ENCODE data around the gene FLT4.

DNA sequence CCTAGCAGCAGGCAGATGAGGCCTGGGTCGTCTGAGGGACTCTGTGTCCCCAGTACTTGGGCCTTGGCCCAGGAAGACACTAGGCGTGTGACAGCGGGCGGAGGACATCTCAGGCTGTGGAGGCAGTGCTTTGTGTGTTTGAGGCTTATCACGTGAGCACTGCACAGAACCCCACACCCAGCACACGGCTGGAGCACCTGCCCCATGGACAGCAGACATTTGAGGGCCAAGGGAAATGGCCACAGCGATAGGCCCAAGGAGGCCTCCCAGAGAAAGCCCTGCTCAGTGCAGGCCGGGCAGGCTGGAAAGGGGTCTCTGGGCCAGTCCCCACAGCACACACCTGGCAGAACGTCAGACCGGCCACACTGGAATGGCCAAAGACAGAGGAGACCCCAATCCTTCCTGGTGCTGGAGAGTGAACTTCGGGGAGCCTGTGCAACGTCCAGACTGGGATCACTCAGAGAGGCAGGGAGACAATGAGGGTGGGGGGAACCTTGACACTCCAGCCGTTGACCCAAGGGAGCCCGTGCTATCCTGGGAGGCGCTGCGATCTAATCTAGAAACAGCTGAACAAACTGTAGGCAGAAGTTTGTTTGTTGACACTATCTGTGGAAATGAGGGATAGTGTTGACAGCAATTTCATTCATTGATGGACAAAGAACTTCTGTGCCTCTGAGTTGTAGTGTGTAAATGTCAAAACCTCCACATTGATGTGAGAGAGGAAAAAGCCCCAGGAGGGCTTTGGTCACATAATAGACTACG is 19.6 kb upstream of the FLT4 start:
- TF ChIP-seq, protein P1, sequence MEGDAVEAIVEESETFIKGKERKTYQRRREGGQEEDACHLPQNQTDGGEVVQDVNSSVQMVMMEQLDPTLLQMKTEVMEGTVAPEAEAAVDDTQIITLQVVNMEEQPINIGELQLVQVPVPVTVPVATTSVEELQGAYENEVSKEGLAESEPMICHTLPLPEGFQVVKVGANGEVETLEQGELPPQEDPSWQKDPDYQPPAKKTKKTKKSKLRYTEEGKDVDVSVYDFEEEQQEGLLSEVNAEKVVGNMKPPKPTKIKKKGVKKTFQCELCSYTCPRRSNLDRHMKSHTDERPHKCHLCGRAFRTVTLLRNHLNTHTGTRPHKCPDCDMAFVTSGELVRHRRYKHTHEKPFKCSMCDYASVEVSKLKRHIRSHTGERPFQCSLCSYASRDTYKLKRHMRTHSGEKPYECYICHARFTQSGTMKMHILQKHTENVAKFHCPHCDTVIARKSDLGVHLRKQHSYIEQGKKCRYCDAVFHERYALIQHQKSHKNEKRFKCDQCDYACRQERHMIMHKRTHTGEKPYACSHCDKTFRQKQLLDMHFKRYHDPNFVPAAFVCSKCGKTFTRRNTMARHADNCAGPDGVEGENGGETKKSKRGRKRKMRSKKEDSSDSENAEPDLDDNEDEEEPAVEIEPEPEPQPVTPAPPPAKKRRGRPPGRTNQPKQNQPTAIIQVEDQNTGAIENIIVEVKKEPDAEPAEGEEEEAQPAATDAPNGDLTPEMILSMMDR (IDR thresholded peaks at IDR 0.05; ENCODE audit: insufficient read depth, low read length, poor library complexity, severe bottlenecking) = no peak
- TF ChIP-seq EZH2phosphoT487 (conservative IDR thresholded peaks at IDR 0.05; ENCODE audit: low read length) = no peak
